Lower lobe of right lung (tissue), 2 donors: ENCODE results near the gene RIOK2. TPM values are rescaled to one million over a fixed set of nuclear protein-coding genes. Genes with fewer than 3 reads are reported as not detected.

Experiments
- ATAC-seq, 2 donors: fragments of 200-7000 bp; cut with Tn5 transposase; one replicate each; pipeline ENCODE4 v1.9.1; 2020 to 2022; ENCODE audit warnings: mild to moderate bottlenecking in 2 of 2, moderate library complexity in 2 of 2
- DNase-seq: peaks from one replicate; pipeline ENCODE4 v3.0.0-alpha.2; 2020
- H3K27ac ChIP-seq: fragments of 200-600 bp; one replicate; pipeline ENCODE4 v1.8.0; 2022
- H3K27me3 ChIP-seq: fragments of 200-600 bp; one replicate; pipeline ENCODE4 v1.8.0; 2022; ENCODE audit warnings: low read depth
- H3K36me3 ChIP-seq: fragments of 200-600 bp; one replicate; pipeline ENCODE4 v1.8.0; 2022; ENCODE audit warnings: mild to moderate bottlenecking
- H3K4me1 ChIP-seq: fragments of 200-600 bp; one replicate; pipeline ENCODE4 v1.8.0; 2022
- H3K4me3 ChIP-seq: fragments of 200-600 bp; one replicate; pipeline ENCODE4 v1.8.0; 2022; ENCODE audit warnings: mild to moderate bottlenecking
- H3K9me3 ChIP-seq: fragments of 200-600 bp; one replicate; pipeline ENCODE4 v1.8.0; 2022
- CTCF ChIP-seq: fragments of 200-600 bp; IDR thresholded peaks from one replicate; pipeline ENCODE4 v1.8.0; 2022; ENCODE audit warnings: antibody characterized with exemption, mild to moderate bottlenecking
- intact Hi-C: fragments of 100-400 bp; cut with DNase I; formaldehyde crosslinking; loops from one replicate; pipeline ENCODE4 v1.11.0; 2022
- total RNA-seq: library from RNA; stranded (reverse); fragmentation: NEBNext Ultra II Directional; extraction: Animal tissue kit (Norgen Biotek cat#: 25700); gene quantifications from one replicate; pipeline ENCODE4 v1.2.1, GENCODE V29; 2021
- donor health status: DM: no; HTN: yes; CAD: no; lungs with severe emphysema.

RIOK2 gene
- total RNA-seq, 1 donor from 2014 or later = 21.6 TPM

GRCh38 chr5:97125125-97125683 lies 57.8 kb downstream of the RIOK2 start:
- ATAC-seq (no peak), DNase-seq (no peak)
- Histone ChIP-seq H3K9me3 (no peaks in the 10 kb centered on the region), H3K4me3 (no peak overlapping the region), H3K4me1 (no peaks in the 10 kb centered on the region), H3K36me3 (no peaks in the 10 kb centered on the region), H3K27me3 (no peaks in the 10 kb centered on the region), H3K27ac (no peak overlapping the region)
- no peak for TF ChIP-seq CTCF
- intact Hi-C loops = no loop called here

GRCh38 chr5:97124335-97124734 lies 58.7 kb downstream of the RIOK2 start:
- H3K4me1 ChIP-seq = no peaks in the 10 kb centered on the region
- intact Hi-C loops = no loop called here
- H3K4me3 ChIP-seq = no peak overlapping the region
- no peak for TF ChIP-seq CTCF
- no peaks in the 10 kb centered on the region for H3K9me3 ChIP-seq
- no peaks in the 10 kb centered on the region for H3K27me3 ChIP-seq
- H3K36me3 ChIP-seq = no peaks in the 10 kb centered on the region
- H3K27ac ChIP-seq = no peak overlapping the region
- DNase-seq (no peak), ATAC-seq (no peak)

- H3K9me3 ChIP-seq = no peaks in the 10 kb centered on the region
- intact Hi-C loops = no loop called here
- no peak overlapping the region for H3K4me3 ChIP-seq
- TF ChIP-seq CTCF = no peak
- ATAC-seq (no peak), DNase-seq (no peak)
- no peaks in the 10 kb centered on the region for H3K27me3 ChIP-seq
- H3K36me3 ChIP-seq = no peaks in the 10 kb centered on the region
- H3K27ac ChIP-seq = no peak overlapping the region
- H3K4me1 ChIP-seq = no peaks in the 10 kb centered on the region
Observed at GRCh38 chr5:97121848-97122247, 61.2 kb downstream of the RIOK2 start.

- Histone ChIP-seq H3K4me1 (no peaks in the 10 kb centered on the region), H3K27me3 (no peaks in the 10 kb centered on the region), H3K4me3 (no peak overlapping the region), H3K36me3 (no peaks in the 10 kb centered on the region), H3K27ac (no peak overlapping the region), H3K9me3 (no peaks in the 10 kb centered on the region)
- no peak for ATAC-seq
- TF ChIP-seq CTCF = no peak
- no peak for DNase-seq
- intact Hi-C loops = no loop called here
Observed at GRCh38 chr5:97120195-97120594, 62.9 kb downstream of the RIOK2 start.

GRCh38 chr5:97119007-97119390 lies 64.0 kb downstream of the RIOK2 start:
- Histone ChIP-seq H3K27ac (no peak overlapping the region), H3K27me3 (no peaks in the 10 kb centered on the region), H3K4me1 (no peaks in the 10 kb centered on the region), H3K4me3 (no peak overlapping the region), H3K36me3 (no peaks in the 10 kb centered on the region), H3K9me3 (no peaks in the 10 kb centered on the region)
- ATAC-seq (no peak), DNase-seq (no peak)
- intact Hi-C loops = no loop called here
- no peak for TF ChIP-seq CTCF
